ENCODE data around the gene BRI3. TPM values are rescaled to one million over a fixed set of nuclear protein-coding genes. Genes with fewer than 3 reads are reported as not detected.

Gene BRI3
- total and polyA plus RNA-seq, 2 of the 8 experiments (the other 6 are each of a cell fraction or from before 2014, with no cell fraction given): 77.5 to 93.4 TPM

DNA sequence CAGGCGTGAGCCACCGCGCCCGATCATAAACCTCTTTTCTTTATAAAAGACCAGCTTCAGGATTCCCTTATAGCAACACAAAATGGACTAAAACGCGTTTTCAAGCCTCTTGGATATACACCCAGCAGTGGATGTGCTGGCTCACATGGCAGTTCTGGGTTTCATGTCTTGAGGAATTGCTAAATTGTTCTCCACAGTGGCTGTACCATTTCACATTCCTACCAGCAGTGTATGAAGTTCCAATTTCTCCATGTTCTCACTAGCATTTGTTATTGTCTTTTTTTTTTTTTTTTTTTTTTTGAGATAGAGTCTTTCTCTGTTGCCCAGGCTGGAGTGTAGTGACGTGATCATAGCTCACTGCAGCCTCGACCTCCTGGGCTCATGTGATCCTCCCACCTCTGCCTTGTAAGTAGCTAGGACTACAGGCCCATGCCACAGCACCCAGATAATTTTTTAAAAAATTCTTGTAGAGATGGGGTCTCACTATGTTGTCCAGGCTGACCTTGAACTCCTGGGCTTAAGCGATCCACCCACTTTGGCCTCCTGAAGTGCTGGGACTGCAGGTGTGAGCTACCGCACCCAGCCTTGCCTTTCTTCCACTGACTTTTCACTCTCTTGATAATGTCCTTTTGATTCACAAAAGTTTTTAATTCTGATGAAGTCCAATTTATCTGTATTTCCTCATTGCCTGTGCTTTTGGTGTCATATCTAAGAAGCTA is 46.9 kb upstream of the BRI3 start:
- DNase-seq (ENCODE audit: low read depth in 1 of 2, low spot score in 2 of 2): no peak
- Histone ChIP-seq H2AK5ac (ENCODE audit: low read depth, low read length) (no peak overlapping the region), H3K14ac (ENCODE audit: insufficient read length) (no peak overlapping the region), H3K79me1 (ENCODE audit: low read depth, low read length) (no peaks in the 10 kb centered on the region), H3K4me2 (ENCODE audit: insufficient read depth in 1 of 2, low read depth in 2 of 2, low read length in 2 of 2) (no peak overlapping the region), H3K23ac (ENCODE audit: insufficient read length) (no peak overlapping the region), H4K8ac (ENCODE audit: extremely low read depth, insufficient read depth, low read length) (no peak overlapping the region), H2BK120ac (replicated peaks; ENCODE audit: low read depth, low read length) (no peak overlapping the region), H2BK15ac (ENCODE audit: low read length) (no peak overlapping the region), H3K4ac (replicated peaks; ENCODE audit: insufficient read length, low read depth, low read length) (no peak overlapping the region), H2AFZ (ENCODE audit: low read length) (no peak overlapping the region), H3K79me2 (ENCODE audit: control insufficient read depth in 1 of 2, insufficient read depth in 2 of 2, low read length in 2 of 2) (no peaks in the 10 kb centered on the region), H2BK12ac (ENCODE audit: low read depth, low read length) (no peak overlapping the region), H4K5ac (ENCODE audit: insufficient read length, low read depth, low read length) (no peak overlapping the region), H4K20me1 (replicated peaks in 1 of 2; ENCODE audit: control insufficient read depth in 1 of 2, insufficient read depth in 2 of 2, low read length in 2 of 2) (peaks cover 2 to 4% of the 10 kb centered on the region in 2 experiments), H3K56ac (replicated peaks; ENCODE audit: insufficient read length, low read depth, low read length) (no peak overlapping the region), H3K36me3 (ENCODE audit: control insufficient read depth in 2 of 4, insufficient read depth in 4 of 4, low read length in 3 of 4) (no peaks in the 10 kb centered on the region), H3K9me3 (ENCODE audit: insufficient read depth in 2 of 2, low read depth in 1 of 2, low read length in 1 of 2) (no peaks in the 10 kb centered on the region), H4K91ac (replicated peaks; ENCODE audit: insufficient read length, low read length) (no peak overlapping the region), H3K23me2 (ENCODE audit: low read depth, low read length) (no peaks in the 10 kb centered on the region), H2BK20ac (ENCODE audit: low read length) (no peak overlapping the region), H3K18ac (ENCODE audit: extremely low read depth, low read length) (no peak overlapping the region), H3K27ac (ENCODE audit: low read depth, low read length) (no peak overlapping the region), H3K4me1 (replicated peaks in 1 of 4; ENCODE audit: control insufficient read depth in 3 of 4, insufficient read depth in 4 of 4, low read length in 3 of 4) (no peaks in the 10 kb centered on the region; a peak in 2 of 7 replicates), H2BK5ac (ENCODE audit: low read depth, low read length) (no peak overlapping the region), H3K9ac (replicated peaks in 1 of 4; ENCODE audit: extremely low read depth in 1 of 4, low read depth in 3 of 4, low read length in 3 of 4) (no peak overlapping the region), H3K27me3 (replicated peaks in 1 of 4; ENCODE audit: control insufficient read depth in 3 of 4, extremely low read depth in 1 of 4, insufficient read depth in 3 of 4, low read length in 3 of 4) (no peaks in the 10 kb centered on the region), H3K4me3 (ENCODE audit: extremely low read depth in 1 of 4, insufficient read depth in 2 of 4, low read depth in 3 of 4, low read length in 4 of 4) (no peak overlapping the region)
- FAIRE-seq: no peak
- 91% methylated on average over 10 of the region's 10 CpGs; no CpG with 5 or more reads in 1 of the 2 experiments for WGBS, 2 experiments (ENCODE audit: extremely low coverage in 1 of 2, insufficient coverage in 1 of 2, insufficient read length in 1 of 2, insufficient replicate concordance in 2 of 2, low coverage in 1 of 2, low lambda C conversion rate in 2 of 2, missing lambda C conversion rate in 1 of 2)
- ChIA-PET POLR2A (ENCODE audit: partially characterized antibody) (interaction anchor here (0.9 to 1.4 kb wide), 3 partner anchors 13 to 33 kb away, joined by 3 to 4 read pairs (median 3); no protein-coding TSS in a partner anchor), CTCF (ENCODE audit: partially characterized antibody) (interaction anchor here (1.9 to 3.1 kb wide), 3 partner anchors 9 to 213 kb away, joined by 4 to 9 read pairs (median 5); no protein-coding TSS in a partner anchor)
- TF ChIP-seq SP2 (IDR thresholded peaks at IDR 0.05; ENCODE audit: low read length): no peak
- TF ChIP-seq, protein P1, sequence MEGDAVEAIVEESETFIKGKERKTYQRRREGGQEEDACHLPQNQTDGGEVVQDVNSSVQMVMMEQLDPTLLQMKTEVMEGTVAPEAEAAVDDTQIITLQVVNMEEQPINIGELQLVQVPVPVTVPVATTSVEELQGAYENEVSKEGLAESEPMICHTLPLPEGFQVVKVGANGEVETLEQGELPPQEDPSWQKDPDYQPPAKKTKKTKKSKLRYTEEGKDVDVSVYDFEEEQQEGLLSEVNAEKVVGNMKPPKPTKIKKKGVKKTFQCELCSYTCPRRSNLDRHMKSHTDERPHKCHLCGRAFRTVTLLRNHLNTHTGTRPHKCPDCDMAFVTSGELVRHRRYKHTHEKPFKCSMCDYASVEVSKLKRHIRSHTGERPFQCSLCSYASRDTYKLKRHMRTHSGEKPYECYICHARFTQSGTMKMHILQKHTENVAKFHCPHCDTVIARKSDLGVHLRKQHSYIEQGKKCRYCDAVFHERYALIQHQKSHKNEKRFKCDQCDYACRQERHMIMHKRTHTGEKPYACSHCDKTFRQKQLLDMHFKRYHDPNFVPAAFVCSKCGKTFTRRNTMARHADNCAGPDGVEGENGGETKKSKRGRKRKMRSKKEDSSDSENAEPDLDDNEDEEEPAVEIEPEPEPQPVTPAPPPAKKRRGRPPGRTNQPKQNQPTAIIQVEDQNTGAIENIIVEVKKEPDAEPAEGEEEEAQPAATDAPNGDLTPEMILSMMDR (IDR thresholded peaks at IDR 0.05; ENCODE audit: control extremely low read depth in 1 of 3, insufficient read depth in 1 of 3, low read depth in 1 of 3, low read length in 3 of 3): no peak
- no peak for TF ChIP-seq CHD1 (IDR thresholded peaks at IDR 0.05; ENCODE audit: low read depth, low read length)
- TF ChIP-seq ASH2L (IDR thresholded peaks at IDR 0.05; ENCODE audit: low read length): no peak
- TF ChIP-seq RAD21 (IDR thresholded peaks at IDR 0.05 in 1 of 2, conservative IDR thresholded peaks at IDR 0.05 in 1 of 2; ENCODE audit: low read depth in 2 of 2, low read length in 2 of 2): no peak
- no peak for TF ChIP-seq TCF12 (IDR thresholded peaks at IDR 0.05; ENCODE audit: low read depth, low read length)
- no peak for TF ChIP-seq FOSL1 (IDR thresholded peaks at IDR 0.05; ENCODE audit: insufficient read depth, low read depth, low read length)
- TF ChIP-seq POLR2AphosphoS5 (IDR thresholded peaks at IDR 0.05; ENCODE audit: low read depth, low read length): no peak
- no peak for TF ChIP-seq KDM4A (IDR thresholded peaks at IDR 0.05; ENCODE audit: low read depth, low read length, severe bottlenecking)
- no peak for TF ChIP-seq POU5F1 (IDR thresholded peaks at IDR 0.05; ENCODE audit: low read depth, low read length)
